OCI-M1 (cell line): Measurements from ENCODE around the gene PTP4A1.

Experiments used
- DNase-seq: peaks from one replicate; lab custom pipeline; 2025; lab: John Stamatoyannopoulos, UW

The PTP4A1 gene

GRCh38 chr6:63556369-63556768 is 15.9 kb upstream of the PTP4A1 start:
- DNase-seq, result no peak

DNA sequence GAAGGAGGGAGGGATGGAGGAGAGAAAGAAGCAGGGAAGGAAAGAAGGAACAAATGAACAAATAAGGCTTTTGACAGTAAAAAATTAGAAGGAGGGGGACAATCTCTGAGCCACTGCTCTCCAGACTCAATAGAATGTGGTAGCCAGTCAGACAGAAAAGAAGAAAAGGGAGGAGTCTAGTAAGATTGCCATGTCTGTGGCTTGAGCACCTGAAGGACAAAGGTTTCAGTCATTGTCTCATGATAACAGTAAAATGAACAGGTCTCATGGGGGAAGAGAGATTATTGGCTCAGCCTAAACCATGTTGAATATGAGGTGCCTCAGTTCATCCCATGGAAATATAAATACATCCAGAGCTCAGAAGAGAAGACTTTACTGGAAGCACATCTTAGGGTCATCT is 14.0 kb upstream of the PTP4A1 start:
- no peak for DNase-seq

GRCh38 chr6:63560801-63561287 is 11.4 kb upstream of the PTP4A1 start:
- no peak for DNase-seq

- DNase-seq, result no peak
Observed at GRCh38 chr6:63561288-63561687, 11.0 kb upstream of the PTP4A1 start.

- no peak for DNase-seq
Observed at GRCh38 chr6:63563235-63563634, 9.0 kb upstream of the PTP4A1 start.

DNA sequence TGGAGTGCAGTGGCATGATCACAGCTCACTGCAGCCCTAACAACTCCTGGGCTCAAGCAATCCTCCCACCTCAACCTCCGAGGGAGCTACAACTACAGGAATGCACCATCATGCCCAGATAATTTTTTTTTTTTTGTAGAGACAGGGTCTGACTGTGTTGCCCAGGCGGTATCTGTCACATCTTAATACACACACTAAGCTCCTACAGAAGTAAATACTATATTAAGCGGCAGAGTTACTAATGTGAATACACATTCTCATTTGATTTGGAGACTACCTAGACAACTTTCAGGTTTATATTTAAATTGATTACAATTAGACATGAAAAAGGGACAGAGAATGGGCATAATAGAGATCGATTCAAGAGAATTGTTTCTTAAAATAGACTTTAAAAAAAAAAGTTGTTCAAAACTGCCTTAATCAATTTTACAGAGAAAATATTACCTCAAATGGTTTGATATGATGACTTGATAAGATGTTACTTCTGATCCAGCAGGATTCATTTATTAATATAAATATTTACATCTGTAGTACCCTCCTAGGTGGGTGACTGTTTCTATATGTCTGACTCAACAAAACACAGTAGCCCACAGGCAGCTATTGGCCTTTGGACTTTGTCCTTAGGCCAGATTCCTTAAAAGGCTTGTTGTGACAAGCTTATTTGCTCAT is 7.1 kb upstream of the PTP4A1 start:
- no peak for DNase-seq

DNA sequence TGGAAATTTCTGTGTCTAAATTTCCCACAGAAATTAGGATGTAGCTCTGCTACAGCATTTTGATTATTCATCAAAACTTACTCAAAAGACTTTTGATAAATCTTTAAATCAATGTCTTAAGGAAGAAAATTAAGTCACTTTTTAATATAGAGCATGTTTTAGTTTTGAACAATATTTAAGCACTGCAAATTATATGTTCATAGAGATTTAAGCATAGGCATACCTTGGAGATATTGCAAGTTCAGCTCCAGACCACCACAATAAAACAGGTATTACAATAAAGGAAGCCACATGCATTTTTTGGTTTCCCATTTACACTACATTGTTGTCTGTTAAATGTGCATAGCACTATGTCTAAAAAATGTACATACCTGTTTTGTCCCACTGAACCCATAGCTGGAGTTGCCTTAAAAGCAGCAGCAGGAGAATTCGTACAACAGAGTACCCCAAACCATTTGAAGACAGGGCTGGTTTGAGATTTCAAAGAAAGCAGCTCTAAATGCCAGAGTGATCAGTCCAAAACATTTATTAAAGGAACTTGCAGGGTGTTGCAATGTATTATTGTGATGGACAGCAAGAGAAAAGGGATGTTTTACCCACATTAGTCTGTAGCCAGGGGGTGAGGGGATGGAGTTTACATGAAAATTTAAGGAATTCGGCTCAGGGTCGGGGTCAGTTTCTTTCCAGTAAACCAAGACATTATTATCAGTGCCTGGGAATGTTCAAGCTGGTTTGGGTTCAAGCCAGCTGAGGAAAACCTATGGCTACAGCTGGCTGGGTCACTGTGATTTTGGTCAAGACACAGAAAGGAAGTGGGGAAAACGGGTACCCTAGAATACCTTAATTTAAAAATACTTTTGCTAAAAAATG is 6.3 kb upstream of the PTP4A1 start:
- DNase-seq, result no peak

DNA sequence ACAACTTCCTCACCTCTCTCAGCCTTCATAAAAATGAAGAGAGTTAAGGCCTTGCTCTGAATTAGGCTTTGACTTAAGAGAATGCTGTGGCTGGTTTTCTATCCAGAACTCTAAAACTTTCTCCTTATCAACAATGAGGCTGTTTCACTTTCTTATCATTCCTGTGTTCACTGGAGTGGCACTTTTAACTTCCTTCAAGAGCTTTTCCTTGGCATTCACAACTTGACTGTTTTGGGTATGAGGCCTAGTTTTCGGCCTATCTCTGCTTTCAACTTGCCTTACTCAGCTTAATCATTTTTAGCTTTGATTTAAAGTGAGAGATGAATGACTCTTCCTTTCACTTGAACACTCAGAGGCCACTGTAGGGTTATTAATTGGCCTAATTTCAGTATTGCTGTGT is 4.3 kb upstream of the PTP4A1 start:
- peak; percentile 30 for DNase-seq

DNA sequence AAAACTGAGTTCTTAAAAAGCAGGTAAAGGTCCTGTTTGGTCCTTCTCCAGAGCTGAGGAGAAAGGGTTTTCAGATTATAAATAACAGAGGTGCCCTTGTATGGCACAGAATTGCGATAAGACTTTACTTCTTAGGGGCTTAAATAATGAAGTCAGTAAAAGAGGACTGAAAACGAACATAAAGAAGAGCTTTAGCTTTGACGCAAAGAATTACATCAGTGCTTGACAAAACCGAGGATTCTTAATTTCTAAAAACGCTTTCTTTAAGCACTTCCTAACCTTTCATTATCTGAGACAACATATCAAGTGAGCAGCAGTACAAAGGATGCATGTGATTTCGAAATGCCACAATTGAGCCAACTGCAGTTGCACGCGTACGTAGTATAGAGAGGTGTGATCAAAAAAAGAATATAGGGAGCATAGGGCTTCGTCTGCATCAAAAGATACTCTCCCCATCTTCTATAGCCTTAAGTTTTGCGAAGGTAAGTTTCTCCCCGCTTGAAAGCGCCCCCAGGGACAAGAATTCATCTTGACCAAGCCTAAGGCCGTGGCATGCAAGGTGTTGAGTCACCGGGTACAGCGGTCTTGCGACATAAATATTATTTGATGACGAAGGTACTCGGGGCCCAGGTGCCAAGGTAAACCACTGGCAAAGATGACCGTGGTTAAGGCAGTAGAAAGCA is 778 bp upstream of the PTP4A1 start:
- DNase-seq, result peak; percentile 67

- DNase-seq, result no peak
Observed at GRCh38 chr6:63572747-63573075, 431 bp downstream of the PTP4A1 start.

GRCh38 chr6:63573076-63573898 is 1.0 kb downstream of the PTP4A1 start:
- DNase-seq, result peak; percentile 80

GRCh38 chr6:63573899-63574553 is 1.7 kb downstream of the PTP4A1 start:
- DNase-seq, result peak; percentile 95

DNA sequence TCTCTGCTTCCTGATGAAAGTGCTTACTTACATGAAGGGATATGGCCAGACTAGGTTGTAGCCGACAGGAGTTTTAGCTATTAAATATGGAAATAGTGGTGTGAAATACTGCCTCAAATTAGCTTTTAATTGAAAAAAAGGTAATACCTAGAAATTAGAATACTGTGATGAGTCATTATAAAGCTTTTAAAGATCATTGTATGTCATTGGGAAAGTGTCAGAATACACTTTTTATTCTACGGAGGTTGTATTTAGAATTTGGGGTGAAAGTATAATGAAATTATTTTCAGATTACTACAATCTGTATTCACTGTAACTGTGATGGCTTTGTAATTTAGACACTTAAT is 2.2 kb downstream of the PTP4A1 start:
- no peak for DNase-seq

DNA sequence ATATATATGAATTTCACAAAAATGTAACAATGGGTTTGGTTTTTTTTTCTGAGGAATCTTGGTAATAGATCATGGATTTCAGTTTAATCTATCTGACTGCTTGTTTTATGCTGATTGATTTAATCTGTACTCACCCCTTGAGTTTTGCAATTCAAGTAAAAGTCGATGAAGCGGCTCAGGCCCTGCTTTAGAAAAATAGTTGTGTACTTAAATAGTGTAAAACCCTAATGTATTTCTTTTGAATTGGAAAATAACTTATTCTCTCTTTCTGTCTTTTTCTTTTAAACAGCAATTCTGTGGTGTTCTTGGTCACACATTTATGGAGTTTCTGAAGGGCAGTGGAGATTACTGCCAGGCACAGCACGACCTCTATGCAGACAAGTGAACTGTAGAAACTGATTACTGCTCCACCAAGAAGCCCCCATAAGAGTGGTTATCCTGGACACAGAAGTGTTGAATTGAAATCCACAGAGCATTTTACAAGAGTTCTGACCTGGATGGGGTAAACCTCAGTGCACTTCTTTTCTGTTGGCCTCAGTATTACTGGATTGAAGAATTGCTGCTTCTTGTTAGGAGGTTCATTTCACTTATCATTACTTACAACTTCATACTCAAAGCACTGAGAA is 4.0 kb downstream of the PTP4A1 start:
- no peak for DNase-seq

DNA sequence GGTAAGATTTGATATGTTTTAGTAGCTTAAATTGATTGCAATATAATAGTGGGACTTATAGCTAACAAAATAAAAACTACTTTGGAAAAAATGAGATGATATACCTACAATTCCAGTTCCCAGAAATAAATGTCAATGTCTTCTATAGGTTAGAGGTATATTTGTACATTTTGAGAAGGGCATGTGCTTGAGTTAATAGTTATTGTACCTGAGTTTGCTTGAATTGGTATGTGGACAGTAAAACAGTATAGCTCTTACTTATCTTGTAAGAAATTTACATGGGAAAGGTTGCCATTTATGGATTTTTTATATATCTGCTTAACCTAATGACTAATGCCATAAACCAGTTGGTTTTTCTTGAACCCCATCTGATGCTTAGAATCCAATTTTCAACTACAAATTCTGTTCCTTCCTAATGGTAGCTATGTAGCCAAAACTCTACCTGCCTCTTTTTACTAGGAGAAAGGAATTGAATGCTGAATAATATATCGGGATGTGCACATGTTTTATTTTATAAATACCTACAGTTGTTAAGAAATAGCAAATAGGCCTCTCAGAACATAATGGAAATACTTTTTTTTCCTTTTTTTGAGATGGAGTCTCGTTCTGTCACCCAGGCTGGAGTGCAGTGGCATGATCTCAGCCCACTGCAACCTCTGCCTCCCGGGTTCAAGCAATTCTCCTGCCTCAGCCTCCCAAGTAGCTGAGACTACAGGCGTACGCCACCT is 4.9 kb downstream of the PTP4A1 start:
- DNase-seq, result no peak

GRCh38 chr6:63578757-63579156 is 6.5 kb downstream of the PTP4A1 start:
- no peak for DNase-seq

DNA sequence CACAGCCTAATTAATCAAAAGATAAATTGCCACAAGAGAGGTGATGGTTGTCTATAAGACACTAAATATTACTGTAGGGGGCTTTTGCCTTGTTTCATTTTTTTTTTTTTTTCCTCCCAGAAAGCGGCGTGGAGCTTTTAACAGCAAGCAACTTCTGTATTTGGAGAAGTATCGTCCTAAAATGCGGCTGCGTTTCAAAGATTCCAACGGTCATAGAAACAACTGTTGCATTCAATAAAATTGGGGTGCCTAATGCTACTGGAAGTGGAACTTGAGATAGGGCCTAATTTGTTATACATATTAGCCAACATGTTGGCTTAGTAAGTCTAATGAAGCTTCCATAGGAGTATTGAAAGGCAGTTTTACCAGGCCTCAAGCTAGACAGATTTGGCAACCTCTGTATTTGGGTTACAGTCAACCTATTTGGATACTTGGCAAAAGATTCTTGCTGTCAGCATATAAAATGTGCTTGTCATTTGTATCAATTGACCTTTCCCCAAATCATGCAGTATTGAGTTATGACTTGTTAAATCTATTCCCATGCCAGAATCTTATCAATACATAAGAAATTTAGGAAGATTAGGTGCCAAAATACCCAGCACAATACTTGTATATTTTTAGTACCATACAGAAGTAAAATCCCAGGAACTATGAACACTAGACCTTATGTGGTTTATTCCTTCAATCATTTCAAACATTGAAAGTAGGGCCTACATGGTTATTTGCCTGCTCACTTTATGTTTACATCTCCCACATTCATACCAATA is 7.8 kb downstream of the PTP4A1 start:
- DNase-seq, result no peak

GRCh38 chr6:63580704-63580961 is 8.4 kb downstream of the PTP4A1 start:
- DNase-seq, result no peak

- DNase-seq, result no peak
Observed at GRCh38 chr6:63581355-63582013, 9.2 kb downstream of the PTP4A1 start.
